HG03060 (cell line): Measurements from ENCODE around the gene PPP1R3F.

Source experiments
- ATAC-seq: cut with Tn5 transposase; IDR thresholded peaks from one replicate; pipeline ENCODE4 v1.9.1; 2021; ENCODE audit warnings: low read depth, moderate number of reproducible peaks; ENCODE audit not compliant: unreplicated experiment

The PPP1R3F gene

DNA sequence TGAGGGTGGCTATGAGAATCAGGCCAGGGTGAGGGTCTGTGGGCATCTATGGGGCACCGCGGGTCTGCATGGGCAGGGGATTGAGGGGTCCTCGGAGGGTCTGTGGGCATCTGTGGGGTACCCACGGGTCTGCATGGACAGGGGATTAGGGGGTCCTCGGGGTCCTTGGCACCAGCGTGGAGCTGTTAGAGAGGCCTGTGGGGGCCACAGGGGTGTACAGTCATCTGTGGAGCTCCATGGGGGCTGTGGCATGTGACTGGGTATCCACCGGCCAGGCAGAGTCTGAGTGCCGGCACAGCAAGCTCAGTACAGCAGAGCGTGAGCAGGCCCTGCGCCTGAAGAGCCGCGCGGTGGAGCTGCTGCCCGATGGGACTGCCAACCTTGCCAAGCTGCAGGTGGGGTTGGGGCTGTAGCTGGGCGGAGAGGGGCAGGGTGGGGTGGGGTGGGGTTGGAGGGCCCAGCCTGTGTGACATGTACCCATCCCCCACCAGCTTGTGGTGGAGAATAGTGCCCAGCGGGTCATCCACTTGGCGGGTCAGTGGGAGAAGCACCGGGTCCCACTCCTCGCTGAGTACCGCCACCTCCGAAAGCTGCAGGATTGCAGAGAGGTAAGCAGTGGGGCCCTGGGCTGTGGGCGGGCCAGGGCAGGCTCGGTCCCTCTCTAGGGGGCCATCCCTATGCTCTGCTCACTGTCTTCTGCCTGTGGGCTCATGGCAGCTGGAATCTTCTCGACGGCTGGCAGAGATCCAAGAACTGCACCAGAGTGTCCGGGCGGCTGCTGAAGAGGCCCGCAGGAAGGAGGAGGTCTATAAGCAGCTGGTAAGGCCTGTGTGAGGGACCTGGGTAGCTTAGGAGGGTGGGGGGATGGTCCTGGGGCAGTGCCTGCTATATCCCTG lies 21.4 kb upstream of the PPP1R3F start:
- no peak for ATAC-seq

DNA sequence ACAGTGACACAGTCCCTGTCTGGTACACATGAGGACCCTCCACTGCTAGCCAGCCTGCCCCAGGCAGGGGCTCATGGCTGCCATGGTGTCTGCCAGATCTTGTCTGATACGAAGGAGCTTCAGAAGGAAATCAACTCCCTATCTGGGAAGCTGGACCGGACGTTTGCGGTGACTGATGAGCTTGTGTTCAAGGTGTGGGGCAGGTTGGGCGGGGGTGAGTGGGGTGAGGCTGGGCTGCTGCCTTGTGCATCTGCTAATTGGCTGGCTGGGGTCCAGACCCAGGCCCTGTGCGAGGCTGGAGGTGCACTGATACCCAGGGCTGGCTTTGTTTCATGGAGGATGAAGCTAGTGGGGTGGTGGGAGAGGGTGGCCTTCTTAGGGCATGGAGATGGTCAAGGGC lies 20.5 kb upstream of the PPP1R3F start:
- ATAC-seq: no peak

DNA sequence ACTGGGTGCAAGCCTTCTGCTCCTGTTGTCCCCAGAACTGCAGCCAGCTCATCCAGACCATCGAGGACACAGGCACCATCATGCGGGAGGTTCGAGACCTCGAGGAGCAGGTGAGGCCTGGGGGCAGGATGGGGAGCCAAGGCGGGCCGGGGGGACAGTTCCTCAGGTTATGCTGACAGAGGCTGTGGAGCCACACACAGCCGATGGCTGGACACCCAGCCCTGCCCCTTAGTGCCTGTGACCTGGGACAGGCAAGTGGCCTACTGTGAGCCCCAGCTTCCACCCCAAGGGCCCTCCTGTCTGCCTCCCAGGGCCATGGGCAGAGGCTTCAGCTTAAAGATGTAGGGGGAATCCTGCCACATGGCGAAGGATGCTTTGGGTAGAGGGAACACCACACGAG lies 20.0 kb upstream of the PPP1R3F start:
- ATAC-seq: no peak

DNA sequence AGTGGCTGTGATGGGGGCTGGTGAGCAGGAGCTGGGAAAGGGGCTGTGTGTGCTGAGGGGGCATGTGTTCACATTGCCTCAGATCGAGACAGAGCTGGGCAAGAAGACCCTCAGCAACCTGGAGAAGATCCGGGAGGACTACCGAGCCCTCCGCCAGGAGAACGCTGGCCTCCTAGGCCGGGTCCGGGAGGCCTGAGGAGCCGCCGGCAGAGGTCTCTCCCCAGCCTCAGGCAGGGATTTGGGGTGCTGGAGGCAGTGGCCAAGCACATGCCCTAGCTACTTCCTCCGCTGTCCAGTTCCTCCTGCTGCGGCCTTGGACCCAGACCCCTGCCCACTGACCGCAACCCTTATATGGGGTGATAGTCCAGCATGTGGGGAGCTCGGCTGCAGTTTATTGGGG lies 19.5 kb upstream of the PPP1R3F start:
- ATAC-seq: no peak

DNA sequence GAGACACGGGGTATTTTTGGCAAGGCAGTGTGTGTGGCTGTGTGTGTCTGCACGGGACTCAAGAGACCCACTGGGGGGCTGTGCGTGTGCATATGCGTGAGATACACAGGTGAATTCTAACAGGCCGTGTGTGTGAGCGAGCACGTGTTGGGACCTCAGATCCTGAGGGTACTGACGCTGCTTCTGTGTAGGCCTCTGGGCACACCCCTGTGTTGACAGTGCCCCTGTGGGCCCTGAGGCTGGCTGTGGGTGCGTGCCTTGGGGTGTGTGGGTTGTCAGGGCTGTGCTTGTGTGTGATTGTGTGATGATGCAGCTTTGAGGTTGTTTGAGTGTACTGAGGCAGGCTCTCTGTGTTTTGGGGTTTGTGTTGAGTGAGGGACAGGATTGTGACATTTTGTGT lies 19.0 kb upstream of the PPP1R3F start:
- ATAC-seq: no peak

DNA sequence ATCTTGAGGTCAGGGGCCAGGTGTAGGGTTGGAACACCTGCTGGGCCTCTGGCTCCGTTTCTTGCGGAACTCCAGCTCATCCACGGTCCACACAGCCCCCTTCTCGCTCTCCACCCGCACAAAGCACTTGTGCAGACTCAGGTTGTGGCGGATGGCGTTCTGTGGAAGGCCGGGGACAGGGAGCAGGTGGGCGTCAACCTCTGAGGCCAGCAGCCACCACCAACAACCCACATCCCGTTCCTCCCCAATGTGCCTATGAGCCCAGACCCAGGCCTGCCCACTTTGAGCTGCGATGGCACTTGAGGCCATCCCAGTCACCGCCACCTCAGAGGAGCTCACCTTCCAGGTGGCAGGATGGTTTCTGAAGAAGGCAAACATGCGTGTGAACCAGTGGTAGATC lies 18.3 kb upstream of the PPP1R3F start:
- ATAC-seq: no peak

DNA sequence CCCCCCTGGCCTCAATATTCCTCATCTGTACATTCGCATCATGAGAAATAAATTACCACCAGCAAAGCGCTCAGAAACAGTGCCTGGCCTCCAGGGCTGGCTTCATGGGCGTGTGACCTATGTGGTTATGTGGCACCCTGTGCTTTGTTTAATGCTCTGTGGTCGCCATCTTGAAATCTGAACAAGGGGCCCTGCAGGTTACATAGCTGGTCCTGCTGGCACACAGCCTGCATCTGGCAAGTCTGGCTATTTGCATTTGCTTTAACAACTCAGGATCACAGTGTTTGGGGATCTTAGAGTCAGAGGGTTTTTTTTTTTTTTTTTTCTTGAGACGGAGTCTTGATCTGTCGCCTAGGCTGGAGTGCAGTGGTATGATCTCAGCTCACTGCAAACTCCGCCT lies 15.0 kb upstream of the PPP1R3F start:
- no peak for ATAC-seq

DNA sequence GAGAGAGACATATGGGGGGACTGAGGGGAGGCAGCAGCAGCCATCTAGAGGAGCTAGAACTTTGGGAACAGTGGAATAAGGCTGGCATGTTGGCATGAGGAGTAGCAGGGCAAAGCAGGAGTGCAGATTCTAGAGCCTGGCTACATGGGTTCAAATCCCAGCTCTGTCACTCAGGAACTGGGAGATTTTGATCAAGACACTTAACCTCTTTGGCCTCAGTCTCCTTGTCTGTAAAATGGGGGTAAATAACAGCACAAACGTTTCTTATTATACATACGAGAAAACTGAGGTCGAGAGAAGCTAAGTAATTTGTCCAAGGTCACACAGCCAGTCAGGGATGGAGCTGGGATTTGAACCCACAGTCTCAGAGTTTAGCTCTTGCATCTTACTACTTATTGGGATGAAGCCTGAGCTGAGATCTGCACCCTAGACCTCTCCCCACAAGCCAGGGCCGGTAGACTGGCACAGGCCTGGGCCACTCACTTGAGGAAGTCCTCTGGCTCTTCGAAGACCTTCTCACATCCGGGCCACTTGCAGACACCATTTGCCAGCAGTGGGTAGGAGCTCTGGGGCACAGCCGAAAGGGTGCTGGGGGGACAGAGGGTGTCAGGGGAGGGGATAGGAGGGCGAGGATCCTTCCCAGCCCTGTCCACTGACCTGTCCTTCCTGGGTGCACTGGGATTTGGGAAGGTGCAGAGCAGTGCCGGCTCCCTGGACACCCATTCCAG lies 13.2 kb upstream of the PPP1R3F start:
- ATAC-seq: no peak

DNA sequence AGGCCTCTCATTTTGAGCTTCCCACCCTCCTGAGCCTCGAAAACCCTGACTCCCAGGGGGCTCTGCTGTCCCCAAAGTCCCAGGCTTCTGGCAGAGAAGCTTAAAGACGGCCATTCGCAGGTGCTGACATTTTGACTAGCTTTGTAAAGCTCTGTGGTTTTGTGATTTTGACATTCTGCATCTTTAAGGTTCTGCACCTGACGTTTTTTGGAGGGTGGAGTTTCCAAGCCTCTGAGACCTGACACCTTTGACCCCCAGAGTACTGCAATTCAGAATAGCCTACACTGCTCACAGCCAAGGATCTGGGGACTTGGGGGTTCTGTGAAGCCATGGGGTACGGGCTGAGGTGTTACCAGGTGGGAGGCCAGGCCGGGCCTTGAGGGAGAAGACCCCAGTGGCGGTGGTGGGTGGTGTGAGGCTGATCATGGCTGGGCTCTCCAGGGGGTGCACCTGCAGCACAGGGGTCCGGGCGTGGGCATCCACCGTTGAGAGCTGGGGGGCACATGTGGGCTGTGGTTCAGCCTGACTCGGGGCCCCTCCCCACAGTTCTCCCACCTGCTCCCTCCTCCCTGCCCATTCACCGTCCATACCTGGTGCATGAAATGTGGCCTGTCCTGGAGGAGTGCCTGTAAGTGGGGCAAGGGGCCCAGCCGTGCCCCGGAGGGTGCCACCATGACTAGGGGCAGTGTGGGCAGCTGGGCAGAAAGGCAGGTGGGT lies 12.4 kb upstream of the PPP1R3F start:
- ATAC-seq: no peak

DNA sequence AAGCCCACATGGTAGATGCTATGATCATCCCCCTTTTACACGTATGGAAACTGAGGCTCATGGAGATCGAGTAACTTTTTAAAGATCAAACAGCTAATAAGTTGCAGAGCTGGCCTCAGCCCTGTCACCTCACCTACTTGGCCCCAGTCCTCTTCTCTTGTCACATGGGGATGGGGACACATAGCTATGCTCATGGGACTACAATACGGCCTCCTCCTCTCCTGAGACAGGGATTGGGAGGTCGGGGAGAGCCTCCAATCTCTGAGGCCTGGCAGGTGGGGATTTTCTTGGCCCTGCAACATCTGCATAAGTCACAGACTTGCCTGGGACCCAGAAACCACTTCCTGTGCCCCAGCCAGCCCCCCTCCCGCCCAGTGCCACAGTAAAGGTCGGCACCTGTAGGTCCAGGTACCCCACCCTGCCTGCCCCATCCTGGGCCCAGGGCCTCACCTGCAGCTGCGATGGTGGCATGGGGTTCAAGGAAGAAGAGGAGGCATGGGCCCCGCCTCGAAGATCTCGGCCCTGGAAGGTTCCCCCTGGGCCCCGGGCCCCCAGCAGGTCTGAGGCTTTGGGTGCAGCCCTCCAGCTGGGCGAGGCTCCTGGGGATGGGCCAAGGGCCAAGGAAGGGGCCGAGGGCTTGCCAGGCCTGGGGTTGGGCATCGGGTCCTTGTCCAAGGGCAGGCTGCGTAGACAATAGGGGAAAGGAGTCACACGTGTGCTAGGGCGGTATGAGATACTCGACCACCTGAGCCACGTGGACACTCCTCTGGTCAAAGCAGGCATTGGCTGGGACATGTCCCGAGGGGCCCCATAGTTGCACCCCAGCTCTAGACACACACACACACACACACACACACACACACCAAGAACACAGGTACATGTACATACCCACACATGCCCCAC lies 11.5 kb upstream of the PPP1R3F start:
- no peak for ATAC-seq

DNA sequence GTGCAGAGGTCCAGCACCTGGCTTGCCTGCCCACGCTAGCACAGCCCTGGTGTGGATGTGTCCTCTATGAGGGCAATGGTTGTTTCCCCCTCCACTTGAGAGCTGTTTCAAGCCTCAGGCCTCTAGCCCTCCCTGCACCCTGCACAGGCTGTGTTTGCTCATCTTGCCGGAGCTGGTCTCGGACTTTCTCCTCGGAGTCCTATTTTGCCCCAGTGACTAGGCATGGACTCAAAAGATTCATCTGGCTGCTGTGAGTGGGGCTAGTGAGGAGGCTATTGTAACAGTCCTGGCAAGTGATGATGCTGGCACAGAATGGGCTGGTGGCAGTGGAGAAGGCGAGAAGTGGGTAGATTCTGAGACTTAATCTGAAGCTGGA lies 10.9 kb upstream of the PPP1R3F start:
- ATAC-seq: no peak

DNA sequence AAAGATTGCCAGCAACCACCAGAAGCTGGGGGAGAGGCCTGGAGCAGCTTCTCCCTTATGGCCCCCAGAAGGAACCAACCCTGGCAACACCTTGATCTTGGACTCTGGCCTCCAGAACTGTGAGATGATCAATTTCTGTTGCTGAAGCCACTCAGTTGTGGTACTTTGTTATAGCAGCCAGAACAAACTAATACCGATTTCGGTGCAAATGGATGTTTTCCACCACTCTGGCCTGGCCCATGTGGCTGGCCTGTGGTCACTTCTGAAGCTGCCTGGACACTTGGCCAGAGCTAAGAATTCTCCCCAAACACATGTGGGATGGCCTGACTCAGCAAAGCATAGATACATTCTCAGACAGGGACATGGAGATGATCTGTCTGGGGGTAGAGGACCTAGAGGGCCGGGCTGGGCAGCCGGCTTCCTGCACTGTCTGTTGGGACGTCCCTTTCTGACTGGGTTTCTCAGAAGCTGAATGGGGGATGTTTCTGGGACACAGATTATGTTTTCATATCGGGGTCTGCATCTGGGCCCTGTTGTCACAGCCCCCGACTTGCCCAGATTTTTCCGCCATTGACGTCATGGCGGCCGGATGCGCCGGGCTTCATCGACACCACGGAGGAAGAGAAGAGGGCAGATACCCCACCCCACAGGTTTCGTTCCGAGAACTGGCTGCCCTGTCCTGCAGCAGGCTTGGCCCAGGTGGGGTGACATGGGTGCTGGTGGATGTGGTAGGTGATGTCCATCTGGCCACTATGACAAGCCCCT lies 9.2 kb upstream of the PPP1R3F start:
- no peak for ATAC-seq

DNA sequence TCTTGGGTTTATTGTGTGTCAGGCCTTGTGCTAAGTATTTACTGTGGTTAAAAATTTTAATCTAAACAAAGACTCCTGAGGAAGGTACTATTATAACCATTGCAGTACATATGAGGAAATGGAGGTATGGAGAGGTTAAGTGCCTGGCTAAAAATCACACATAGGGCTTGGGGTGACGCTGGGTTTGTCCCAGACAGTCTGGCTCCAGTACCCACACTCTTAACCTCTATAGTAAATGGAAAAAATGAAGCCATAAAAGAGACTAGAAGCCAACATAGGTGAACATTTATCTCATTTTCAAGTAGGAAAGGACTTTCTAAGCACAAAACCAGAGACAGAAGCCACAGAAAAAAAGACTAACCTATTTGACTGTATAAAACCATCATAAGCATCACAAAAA lies 7.0 kb upstream of the PPP1R3F start:
- ATAC-seq: no peak

DNA sequence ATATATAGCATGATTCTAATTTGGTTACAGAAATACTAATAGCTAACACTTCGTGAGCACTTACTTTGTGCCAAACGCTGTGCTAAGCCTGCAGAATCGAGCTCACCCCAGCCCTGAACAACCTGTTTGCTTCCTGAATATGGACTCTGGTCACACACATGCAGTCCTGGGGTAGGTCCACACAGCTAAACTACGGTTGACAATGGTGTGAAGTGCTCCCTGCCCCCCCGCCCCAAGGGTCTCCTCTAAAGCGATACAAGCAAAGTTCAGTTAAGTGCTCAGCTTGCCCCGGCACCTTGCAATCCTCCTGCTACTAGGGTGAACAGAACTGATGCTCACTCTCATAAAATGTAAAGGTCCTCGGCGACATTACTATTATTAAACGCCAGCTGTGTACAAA lies 6.0 kb upstream of the PPP1R3F start:
- no peak for ATAC-seq

DNA sequence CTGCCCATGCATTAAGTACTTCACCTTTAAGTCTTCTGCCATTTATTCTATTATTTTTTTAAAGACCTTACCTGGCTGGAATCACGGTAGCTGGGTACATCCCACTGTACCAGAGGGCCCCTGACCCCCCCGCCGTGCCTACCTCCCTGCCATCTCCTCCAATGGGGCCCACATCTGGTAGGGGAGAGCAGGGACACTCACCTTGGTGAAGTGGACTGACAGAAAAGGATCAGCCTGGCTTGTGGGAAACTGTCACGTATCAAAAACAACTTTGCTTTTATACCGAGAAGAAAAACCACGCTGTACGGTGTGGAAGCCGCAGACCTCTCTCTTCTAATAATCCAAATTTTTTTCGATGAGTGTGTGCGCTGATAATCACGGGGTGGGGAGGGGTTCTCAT lies 5.1 kb upstream of the PPP1R3F start, which contains the start of gene FOXP3:
Gene FOXP3 (minus strand): TSS at position 251 of the 400 bp plus-strand sequence. CDS start 6,205 bp downstream, outside the sequence.
- no peak for ATAC-seq

DNA sequence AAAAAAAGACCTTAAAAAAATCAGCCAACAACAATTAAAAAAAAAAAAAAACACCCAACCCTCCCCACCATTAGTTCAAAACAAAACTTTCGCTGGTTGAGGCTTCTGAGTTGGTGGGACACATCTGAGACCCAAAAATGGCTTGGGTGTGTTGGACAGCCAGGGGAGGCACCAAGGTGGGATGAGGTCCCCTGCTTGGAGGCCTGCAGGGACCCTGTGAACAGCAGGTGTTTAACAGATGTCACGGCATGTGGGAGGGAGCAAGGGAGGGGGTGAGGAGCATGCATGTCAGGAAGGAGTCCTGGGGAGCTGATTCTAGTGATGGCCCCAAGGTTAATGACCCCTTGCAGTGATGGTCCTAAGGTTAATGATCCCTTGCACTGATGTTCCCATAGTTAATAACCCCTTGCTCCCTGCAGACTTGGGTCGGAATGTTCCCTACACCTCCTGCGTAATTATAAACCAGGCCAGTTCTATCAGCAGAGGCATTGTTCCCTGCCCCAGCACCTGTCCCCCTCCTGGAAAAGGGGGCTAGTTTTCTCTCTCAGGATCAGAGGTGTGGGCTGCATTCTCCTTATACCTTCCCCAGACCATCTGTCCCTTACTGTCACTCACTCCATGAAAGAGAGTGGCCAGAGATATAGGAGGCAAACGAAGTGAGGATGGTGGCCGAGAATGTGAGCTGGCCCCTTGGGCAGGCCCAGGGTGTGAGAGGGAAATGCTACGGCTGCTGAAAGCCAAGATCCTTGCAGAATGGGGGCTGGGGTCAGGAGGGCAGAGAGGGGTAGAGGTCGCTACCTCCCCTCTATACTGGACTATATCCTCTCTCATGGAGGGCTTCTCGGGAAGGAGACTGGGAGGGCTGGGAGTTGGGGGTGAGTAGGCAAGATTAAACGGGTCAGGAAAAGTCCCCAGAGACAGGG lies 2.8 kb upstream of the PPP1R3F start:
- no peak for ATAC-seq

DNA sequence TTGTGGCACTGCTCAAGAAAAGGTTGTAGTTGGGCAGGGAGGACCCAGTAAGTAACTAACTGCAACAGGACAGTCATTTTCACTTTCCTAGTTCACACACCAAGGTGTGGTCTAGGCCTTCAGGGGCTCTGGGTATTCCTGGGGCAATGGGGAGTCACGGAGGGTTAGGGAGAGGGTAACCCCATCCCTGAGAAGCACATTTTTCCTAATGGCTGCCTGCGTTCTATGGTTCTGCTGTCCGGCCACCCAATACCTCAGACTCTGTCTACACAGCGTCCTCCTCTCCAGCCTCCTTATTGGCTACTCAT lies 937 bp upstream of the PPP1R3F start:
- no peak for ATAC-seq

DNA sequence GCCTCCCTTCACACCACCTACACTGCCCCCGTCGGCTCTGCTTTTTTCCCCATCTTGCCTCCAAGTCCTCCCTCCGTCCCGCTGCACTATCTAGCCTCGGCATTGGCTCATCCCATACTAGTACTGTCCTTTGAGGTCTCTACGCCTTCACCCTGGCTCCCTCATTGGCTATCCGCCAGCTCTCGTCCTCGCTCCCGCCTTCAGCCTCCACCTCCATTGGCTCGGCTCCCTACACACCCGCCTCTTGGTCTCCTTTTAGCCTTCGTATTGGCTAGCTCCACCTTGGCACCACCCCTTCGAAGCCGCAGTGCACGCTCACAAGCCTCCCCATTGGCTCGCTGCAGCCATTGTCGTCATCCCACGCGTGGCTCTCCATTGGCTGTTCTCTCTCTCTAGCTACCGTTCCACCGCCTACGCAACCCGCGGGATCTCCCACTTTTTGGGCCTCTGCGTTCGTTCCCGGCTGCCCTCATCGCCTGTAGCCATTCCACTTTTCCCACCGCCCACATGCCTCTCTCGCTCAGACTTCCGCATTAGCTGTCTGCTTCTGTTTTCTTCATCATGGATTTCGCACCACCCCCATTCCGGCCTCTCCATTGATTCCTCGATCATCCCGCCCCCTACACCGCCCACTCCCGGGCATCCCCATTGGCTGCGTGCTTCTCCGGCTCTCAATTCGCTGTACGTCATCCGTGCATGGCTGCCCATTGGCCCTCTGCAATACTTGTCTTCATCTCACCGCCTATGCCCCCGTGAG lies 405 bp upstream of the PPP1R3F start:
- ATAC-seq: peak; percentile 82
